Measurements from ENCODE around the gene NAA80. TPM values are rescaled to one million over a fixed set of nuclear protein-coding genes. Genes with fewer than 3 reads are reported as not detected.

The NAA80 gene
- total and polyA plus RNA-seq, 2 of the 8 experiments (the other 6 are each of a cell fraction or from before 2014, with no cell fraction given): 11.3 to 16.7 TPM

DNA sequence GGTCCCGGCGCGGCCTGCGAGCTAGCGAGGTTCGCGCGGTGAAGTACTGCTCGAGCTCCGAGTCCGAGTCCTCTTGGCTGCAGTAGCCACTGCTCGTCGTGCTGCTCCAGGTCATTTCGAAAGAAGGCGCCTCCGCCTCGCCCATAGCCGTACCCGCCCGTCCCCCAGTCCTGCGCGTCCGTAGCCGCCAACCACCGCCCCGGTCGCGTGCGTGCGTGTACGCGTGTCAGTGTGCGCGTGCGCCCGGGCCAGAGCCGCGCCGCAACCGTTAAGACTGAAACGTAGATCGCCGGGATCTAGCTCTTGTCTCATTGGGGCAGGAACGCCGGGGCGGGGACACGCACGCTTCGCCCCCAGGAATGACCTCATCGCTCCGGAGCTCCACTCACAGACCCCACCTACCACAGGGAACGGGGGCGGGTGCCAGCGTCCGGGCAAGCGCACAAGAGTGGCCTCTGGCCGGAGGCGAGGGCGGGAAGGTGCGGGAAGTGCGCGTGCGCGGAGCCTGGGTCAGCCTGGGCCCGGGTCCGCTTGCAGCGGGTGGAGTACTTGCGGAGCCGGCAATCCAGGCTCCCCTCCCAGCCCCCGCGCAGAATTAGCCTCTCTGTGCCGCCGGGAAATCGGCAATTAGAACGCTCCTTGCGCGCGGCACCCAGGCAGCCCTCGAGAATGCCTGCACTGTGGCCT, 38.1 kb upstream of the NAA80 start (continued):
- TF ChIP-seq SAP30 (IDR thresholded peaks at IDR 0.05; ENCODE audit: insufficient read depth, insufficient replicate concordance, low read length) (no peak), JUN (IDR thresholded peaks at IDR 0.05; ENCODE audit: low read depth, low read length) (peak; percentile 58; the same call in 1 of the 2 replicates), HDAC2 (IDR thresholded peaks at IDR 0.05; ENCODE audit: borderline replicate concordance in 1 of 2, low read depth in 2 of 2, low read length in 2 of 2) (0 out of 4 replicates have a peak, but pooled peaks of 1 of the 2 experiments have one; percentile 90), NANOG (IDR thresholded peaks at IDR 0.05; ENCODE audit: insufficient read depth, low read depth, low read length, poor library complexity, severe bottlenecking) (no peak), ASH2L (IDR thresholded peaks at IDR 0.05; ENCODE audit: low read length) (peak; percentile 83), POU5F1 (IDR thresholded peaks at IDR 0.05; ENCODE audit: low read depth, low read length) (no peak), EGR1 (IDR thresholded peaks at IDR 0.05; ENCODE audit: borderline replicate concordance, low read depth, low read length) (peak; percentile 75; the same call in 1 of the 2 replicates), SIN3A (conservative IDR thresholded peaks at IDR 0.05 in 1 of 2, IDR thresholded peaks at IDR 0.05 in 1 of 2; ENCODE audit: low read depth in 1 of 2, low read length in 2 of 2) (0 out of 4 replicates have a peak, but pooled peaks of 1 of the 2 experiments have one; percentile 51), CBX5 (IDR thresholded peaks at IDR 0.05; ENCODE audit: low read depth, low read length) (no peak), NRF1 (IDR thresholded peaks at IDR 0.05; ENCODE audit: low read depth, low read length) (peak; percentile 34), CEBPB (IDR thresholded peaks at IDR 0.05; ENCODE audit: low read depth, low read length) (no peak), HDAC6 (IDR thresholded peaks at IDR 0.05; ENCODE audit: low read depth, low read length) (no peak), RNF2 (IDR thresholded peaks at IDR 0.05; ENCODE audit: borderline replicate concordance, low read depth, low read length, missing control alignments, poor library complexity, severe bottlenecking) (peak; percentile 19), BACH1 (IDR thresholded peaks at IDR 0.05; ENCODE audit: low read length) (peak; percentile 70), SUZ12 (IDR thresholded peaks at IDR 0.05; ENCODE audit: low read length) (peak; percentile 36; the same call in 1 of the 2 replicates), RBBP5 (IDR thresholded peaks at IDR 0.05; ENCODE audit: borderline replicate concordance, low read depth, low read length) (peak; percentile 76; the same call in 1 of the 2 replicates), TAF1 (IDR thresholded peaks at IDR 0.05; ENCODE audit: low read depth, low read length) (peak; percentile 65; the same call in 1 of the 2 replicates)
- TF ChIP-seq, protein P1, sequence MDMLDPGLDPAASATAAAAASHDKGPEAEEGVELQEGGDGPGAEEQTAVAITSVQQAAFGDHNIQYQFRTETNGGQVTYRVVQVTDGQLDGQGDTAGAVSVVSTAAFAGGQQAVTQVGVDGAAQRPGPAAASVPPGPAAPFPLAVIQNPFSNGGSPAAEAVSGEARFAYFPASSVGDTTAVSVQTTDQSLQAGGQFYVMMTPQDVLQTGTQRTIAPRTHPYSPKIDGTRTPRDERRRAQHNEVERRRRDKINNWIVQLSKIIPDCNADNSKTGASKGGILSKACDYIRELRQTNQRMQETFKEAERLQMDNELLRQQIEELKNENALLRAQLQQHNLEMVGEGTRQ (IDR thresholded peaks at IDR 0.05; ENCODE audit: low read length): no peak
- TF ChIP-seq, protein P2, sequence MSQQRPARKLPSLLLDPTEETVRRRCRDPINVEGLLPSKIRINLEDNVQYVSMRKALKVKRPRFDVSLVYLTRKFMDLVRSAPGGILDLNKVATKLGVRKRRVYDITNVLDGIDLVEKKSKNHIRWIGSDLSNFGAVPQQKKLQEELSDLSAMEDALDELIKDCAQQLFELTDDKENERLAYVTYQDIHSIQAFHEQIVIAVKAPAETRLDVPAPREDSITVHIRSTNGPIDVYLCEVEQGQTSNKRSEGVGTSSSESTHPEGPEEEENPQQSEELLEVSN (IDR thresholded peaks at IDR 0.05): peak; percentile 93
- TF ChIP-seq, protein P3, sequence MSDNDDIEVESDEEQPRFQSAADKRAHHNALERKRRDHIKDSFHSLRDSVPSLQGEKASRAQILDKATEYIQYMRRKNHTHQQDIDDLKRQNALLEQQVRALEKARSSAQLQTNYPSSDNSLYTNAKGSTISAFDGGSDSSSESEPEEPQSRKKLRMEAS (IDR thresholded peaks at IDR 0.05): peak; percentile 77

Measured in H1 (cell line).